ENCODE results near the gene RGMB.
A peak's percentile ranks its signal among the peaks of the same experiment; 100 is the strongest.

Gene RGMB

DNA sequence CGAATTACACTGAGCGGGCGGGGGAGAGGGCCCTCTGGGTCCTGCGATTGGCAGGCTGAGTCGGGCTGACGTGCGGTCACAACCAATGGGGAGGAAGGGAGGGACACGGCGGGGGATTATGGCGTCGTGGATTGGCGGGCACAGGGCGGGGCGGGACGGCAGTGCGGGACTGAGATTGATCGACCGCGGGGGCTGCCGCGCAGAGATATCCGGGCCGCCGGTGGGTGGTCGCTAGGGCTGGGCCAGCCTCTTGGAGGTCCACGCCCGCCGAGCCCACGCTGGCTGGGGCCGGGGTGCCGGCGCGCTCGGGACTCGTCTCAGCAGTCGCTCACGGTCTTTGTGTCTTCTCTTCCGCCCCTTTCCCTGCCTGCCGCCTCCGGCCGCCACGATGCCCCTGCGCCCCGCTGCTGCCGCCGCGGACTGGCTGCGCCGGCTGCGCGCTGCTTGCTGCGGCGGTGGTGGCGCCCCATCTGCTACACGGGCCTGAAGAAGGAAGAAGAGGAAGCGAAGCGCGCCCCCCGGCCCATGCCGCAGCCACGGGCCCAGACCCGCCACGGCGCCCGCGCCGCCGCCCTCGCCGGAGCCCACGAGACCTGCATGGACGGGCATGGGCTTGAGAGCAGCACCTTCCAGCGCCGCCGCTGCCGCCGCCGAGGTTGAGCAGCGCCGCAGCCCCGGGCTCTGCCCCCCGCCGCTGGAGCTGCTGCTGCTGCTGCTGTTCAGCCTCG, at the start of gene RGMB (continued):
- TF ChIP-seq TSHZ1 (tag by site-specific recombination; IDR thresholded peaks at IDR 0.05; ENCODE audit: borderline replicate concordance) = peak; percentile 1; the same call in 1 of the 2 replicates
- TF ChIP-seq SP3 (tag by site-specific recombination; IDR thresholded peaks at IDR 0.05) = peak; percentile 82
- TF ChIP-seq, protein P1, sequence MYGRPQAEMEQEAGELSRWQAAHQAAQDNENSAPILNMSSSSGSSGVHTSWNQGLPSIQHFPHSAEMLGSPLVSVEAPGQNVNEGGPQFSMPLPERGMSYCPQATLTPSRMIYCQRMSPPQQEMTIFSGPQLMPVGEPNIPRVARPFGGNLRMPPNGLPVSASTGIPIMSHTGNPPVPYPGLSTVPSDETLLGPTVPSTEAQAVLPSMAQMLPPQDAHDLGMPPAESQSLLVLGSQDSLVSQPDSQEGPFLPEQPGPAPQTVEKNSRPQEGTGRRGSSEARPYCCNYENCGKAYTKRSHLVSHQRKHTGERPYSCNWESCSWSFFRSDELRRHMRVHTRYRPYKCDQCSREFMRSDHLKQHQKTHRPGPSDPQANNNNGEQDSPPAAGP (tag by site-specific recombination; IDR thresholded peaks at IDR 0.05) = no peak; the same call in none of the 2 replicates
- no peak for TF ChIP-seq ZNF830 (tag by site-specific recombination; IDR thresholded peaks at IDR 0.05; ENCODE audit: low read depth)
- TF ChIP-seq ZSCAN30 (tag by site-specific recombination; IDR thresholded peaks at IDR 0.05) = peak; percentile 36; the same call in 1 of the 2 replicates
- peak; percentile 43; the same call in 1 of the 2 replicates for TF ChIP-seq ZNF660 (tag by site-specific recombination; IDR thresholded peaks at IDR 0.05)
- peak; percentile 72; the same call in 1 of the 2 replicates for TF ChIP-seq KLF8 (tag by site-specific recombination; IDR thresholded peaks at IDR 0.05)
- peak; percentile 85 for TF ChIP-seq PATZ1 (tag by site-specific recombination; IDR thresholded peaks at IDR 0.05)
- TF ChIP-seq ZSCAN23 (tag by site-specific recombination; IDR thresholded peaks at IDR 0.05) = no peak
- TF ChIP-seq YY2 (tag by site-specific recombination; IDR thresholded peaks at IDR 0.05) = no peak
- TF ChIP-seq, protein P2, sequence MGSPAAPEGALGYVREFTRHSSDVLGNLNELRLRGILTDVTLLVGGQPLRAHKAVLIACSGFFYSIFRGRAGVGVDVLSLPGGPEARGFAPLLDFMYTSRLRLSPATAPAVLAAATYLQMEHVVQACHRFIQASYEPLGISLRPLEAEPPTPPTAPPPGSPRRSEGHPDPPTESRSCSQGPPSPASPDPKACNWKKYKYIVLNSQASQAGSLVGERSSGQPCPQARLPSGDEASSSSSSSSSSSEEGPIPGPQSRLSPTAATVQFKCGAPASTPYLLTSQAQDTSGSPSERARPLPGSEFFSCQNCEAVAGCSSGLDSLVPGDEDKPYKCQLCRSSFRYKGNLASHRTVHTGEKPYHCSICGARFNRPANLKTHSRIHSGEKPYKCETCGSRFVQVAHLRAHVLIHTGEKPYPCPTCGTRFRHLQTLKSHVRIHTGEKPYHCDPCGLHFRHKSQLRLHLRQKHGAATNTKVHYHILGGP (tag by site-specific recombination; IDR thresholded peaks at IDR 0.05) = no peak
- TF ChIP-seq ZNF544 (tag by site-specific recombination; IDR thresholded peaks at IDR 0.05) = no peak
- TF ChIP-seq, protein P3, sequence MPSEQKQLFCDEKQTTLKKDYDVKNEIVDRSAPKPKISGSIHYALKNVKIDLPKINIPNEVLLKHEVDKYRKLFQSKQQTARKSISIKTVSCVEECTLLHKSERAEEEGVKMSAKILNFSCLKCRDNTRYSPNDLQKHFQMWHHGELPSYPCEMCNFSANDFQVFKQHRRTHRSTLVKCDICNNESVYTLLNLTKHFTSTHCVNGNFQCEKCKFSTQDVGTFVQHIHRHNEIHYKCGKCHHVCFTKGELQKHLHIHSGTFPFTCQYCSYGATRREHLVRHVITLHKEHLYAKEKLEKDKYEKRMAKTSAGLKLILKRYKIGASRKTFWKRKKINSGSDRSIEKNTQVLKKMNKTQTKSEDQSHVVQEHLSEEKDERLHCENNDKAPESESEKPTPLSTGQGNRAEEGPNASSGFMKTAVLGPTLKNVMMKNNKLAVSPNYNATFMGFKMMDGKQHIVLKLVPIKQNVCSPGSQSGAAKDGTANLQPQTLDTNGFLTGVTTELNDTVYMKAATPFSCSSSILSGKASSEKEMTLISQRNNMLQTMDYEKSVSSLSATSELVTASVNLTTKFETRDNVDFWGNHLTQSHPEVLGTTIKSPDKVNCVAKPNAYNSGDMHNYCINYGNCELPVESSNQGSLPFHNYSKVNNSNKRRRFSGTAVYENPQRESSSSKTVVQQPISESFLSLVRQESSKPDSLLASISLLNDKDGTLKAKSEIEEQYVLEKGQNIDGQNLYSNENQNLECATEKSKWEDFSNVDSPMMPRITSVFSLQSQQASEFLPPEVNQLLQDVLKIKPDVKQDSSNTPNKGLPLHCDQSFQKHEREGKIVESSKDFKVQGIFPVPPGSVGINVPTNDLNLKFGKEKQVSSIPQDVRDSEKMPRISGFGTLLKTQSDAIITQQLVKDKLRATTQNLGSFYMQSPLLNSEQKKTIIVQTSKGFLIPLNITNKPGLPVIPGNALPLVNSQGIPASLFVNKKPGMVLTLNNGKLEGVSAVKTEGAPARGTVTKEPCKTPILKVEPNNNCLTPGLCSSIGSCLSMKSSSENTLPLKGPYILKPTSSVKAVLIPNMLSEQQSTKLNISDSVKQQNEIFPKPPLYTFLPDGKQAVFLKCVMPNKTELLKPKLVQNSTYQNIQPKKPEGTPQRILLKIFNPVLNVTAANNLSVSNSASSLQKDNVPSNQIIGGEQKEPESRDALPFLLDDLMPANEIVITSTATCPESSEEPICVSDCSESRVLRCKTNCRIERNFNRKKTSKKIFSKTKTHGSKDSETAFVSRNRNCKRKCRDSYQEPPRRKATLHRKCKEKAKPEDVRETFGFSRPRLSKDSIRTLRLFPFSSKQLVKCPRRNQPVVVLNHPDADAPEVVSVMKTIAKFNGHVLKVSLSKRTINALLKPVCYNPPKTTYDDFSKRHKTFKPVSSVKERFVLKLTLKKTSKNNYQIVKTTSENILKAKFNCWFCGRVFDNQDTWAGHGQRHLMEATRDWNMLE (tag by site-specific recombination; conservative IDR thresholded peaks at IDR 0.05; ENCODE audit: low read depth) = no peak
- no peak for TF ChIP-seq ZSCAN4 (tag by site-specific recombination; IDR thresholded peaks at IDR 0.05)
- no peak for TF ChIP-seq ZNF747 (tag by site-specific recombination; IDR thresholded peaks at IDR 0.05)
- no peak for TF ChIP-seq ZNF701 (tag by site-specific recombination; IDR thresholded peaks at IDR 0.05)

Data from HEK293 (cell line).